DLD1 (cell line): ENCODE measurements around the gene LTBP1.

Experiments used
- in situ Hi-C: cut with HindIII; loops from 2 replicates; pipeline ENCODE4 v1.10.0; 2017; ENCODE audit warnings: low sequenced_read_pairs

LTBP1 gene

GRCh38 chr2:33069894-33070651 is 123.3 kb downstream of the LTBP1 start:
- in situ Hi-C loops = no loop called here

- in situ Hi-C loops = no loop called here
Measured at GRCh38 chr2:33071591-33071990, 124.8 kb downstream of the LTBP1 start.

GRCh38 chr2:33072614-33073013 is 125.9 kb downstream of the LTBP1 start:
- in situ Hi-C loops = no loop called here

GRCh38 chr2:33073018-33073417 is 126.3 kb downstream of the LTBP1 start:
- in situ Hi-C loops = no loop called here

GRCh38 chr2:33074197-33074596 is 127.4 kb downstream of the LTBP1 start:
- in situ Hi-C loops = no loop called here

- in situ Hi-C loops = no loop called here
Measured at GRCh38 chr2:33077311-33077710, 130.6 kb downstream of the LTBP1 start.

- in situ Hi-C loops = no loop called here
Measured at GRCh38 chr2:33077844-33078243, 131.1 kb downstream of the LTBP1 start.

GRCh38 chr2:33081691-33082090 is 134.9 kb downstream of the LTBP1 start:
- in situ Hi-C loops = no loop called here

GRCh38 chr2:33083699-33084387 is 137.1 kb downstream of the LTBP1 start:
- in situ Hi-C loops = no loop called here

GRCh38 chr2:33084433-33084832 is 137.7 kb downstream of the LTBP1 start:
- in situ Hi-C loops = no loop called here

- in situ Hi-C loops = no loop called here
Measured at GRCh38 chr2:33085646-33086045, 138.9 kb downstream of the LTBP1 start.

- in situ Hi-C loops = no loop called here
Measured at GRCh38 chr2:33086400-33087015, 139.8 kb downstream of the LTBP1 start.

- in situ Hi-C loops = no loop called here
Measured at GRCh38 chr2:33090553-33091134, 143.9 kb downstream of the LTBP1 start.

- in situ Hi-C loops = no loop called here
Measured at GRCh38 chr2:33091541-33092123, 144.9 kb downstream of the LTBP1 start.

GRCh38 chr2:33093283-33093993 is 146.7 kb downstream of the LTBP1 start:
- in situ Hi-C loops = no loop called here

- in situ Hi-C loops = no loop called here
Measured at GRCh38 chr2:33094303-33094702, 147.6 kb downstream of the LTBP1 start.

GRCh38 chr2:33099989-33100388 is 153.2 kb downstream of the LTBP1 start:
- in situ Hi-C loops = no loop called here

- in situ Hi-C loops = no loop called here
Measured at GRCh38 chr2:33100921-33101320, 154.2 kb downstream of the LTBP1 start.

GRCh38 chr2:33104052-33104623 is 157.4 kb downstream of the LTBP1 start:
- in situ Hi-C loops = no loop called here

GRCh38 chr2:33104726-33105125 is 158.0 kb downstream of the LTBP1 start:
- in situ Hi-C loops = no loop called here
